Body of pancreas (tissue), 4 donors: Measurements from ENCODE around the gene CRACR2A.

Experiments
- POLR2A ChIP-seq, 3 donors: fragments of 450-650 bp; IDR thresholded peaks; one replicate each; pipeline ENCODE4 v1.6.1; 2016; ENCODE audit warnings: antibody characterized with exemption in 3 of 3, mild to moderate bottlenecking in 2 of 3
- TF ChIP-seq, protein P1 (sequence below), 7 experiments: fragments of 450-650 bp in 4 of 7; fragments of 200-600 bp in 3 of 7; sonication (generic) in 3 of 7; IDR thresholded peaks; one replicate each; pipeline ENCODE4 v1.5.1; 2016 to 2019; ENCODE audit warnings: antibody characterized with exemption in 7 of 7

DNA sequence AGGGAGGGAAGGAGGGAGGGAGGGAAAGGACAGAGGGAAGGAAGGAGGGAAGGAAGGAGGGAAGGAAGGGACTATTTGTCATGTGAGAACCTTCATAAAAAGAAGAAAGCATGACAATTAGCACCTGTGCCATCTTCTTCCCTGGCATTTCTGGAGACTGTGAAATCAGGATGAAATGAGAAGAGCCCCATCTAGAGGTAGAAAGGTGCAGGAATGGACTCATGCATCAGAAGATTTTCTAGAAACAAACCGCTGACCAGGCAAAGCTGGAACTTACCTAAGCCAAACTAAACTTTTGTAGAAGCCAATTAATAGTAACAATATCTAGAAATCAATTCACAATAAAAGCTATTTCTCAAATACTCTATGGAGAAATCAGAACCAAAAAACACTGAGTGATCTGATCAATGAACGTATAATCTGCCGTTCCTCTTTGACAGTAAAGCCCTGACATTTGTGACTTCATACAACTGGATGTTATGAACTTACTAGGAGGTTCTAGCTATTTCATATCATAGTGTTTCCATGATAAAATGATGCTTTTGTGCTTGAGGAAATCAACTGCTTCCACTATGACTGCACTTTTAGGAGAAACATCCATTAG, 24.4 kb upstream of the CRACR2A start:
- TF ChIP-seq, protein P1, sequence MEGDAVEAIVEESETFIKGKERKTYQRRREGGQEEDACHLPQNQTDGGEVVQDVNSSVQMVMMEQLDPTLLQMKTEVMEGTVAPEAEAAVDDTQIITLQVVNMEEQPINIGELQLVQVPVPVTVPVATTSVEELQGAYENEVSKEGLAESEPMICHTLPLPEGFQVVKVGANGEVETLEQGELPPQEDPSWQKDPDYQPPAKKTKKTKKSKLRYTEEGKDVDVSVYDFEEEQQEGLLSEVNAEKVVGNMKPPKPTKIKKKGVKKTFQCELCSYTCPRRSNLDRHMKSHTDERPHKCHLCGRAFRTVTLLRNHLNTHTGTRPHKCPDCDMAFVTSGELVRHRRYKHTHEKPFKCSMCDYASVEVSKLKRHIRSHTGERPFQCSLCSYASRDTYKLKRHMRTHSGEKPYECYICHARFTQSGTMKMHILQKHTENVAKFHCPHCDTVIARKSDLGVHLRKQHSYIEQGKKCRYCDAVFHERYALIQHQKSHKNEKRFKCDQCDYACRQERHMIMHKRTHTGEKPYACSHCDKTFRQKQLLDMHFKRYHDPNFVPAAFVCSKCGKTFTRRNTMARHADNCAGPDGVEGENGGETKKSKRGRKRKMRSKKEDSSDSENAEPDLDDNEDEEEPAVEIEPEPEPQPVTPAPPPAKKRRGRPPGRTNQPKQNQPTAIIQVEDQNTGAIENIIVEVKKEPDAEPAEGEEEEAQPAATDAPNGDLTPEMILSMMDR (IDR thresholded peaks at IDR 0.05) = peak; percentile 36 to 82 (median 77)
- no peak for TF ChIP-seq POLR2A (IDR thresholded peaks at IDR 0.05)
